GM21786 (cell line): ENCODE data around the gene DMTF1.
"Not testable (repeated sequence)": the region's sequence is repeated elsewhere in the genome, so short reads cannot be mapped to it uniquely, and the experiment has no call there.

Experiments
- ATAC-seq: cut with Tn5 transposase; IDR thresholded peaks from one replicate; pipeline ENCODE4 v1.9.1; 2021; ENCODE audit not compliant: unreplicated experiment

Gene DMTF1

DNA sequence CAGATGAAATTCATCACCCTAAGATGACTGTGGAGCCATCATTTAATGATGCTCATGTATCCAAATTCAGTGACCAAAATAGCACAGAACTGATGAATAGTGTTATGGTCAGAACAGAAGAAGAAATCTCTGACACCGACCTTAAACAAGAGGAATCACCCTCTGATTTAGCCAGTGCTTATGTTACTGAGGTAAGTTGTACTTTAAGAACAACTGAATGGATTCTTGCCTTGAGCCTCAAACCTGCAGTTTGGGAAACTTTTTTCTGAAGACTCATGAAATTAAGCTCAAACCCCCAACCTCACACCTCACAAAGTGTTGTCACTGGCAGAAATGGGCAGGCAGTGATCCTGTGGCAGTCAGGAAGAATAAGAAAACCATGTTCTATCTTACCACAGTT, 41.7 kb downstream of the DMTF1 start:
- no peak for ATAC-seq

DNA sequence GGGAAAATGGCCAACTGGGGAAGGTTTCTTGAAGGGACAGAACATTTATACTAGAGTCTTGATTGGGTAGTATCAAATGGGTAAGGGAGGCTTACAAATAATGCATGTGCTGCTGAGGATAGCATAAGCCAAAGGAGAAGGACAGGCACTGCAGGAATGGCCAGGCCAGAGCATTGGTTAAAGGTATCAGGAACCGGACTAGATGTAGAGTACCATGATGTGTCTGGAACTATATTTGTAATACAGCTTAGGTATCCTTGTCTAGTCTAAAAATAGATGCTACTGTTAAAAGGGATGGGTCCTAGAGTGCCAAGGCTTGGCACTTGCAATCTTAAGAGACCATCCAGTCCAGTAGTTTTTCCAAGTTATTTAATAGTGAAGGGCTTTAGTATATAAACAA, 47.0 kb downstream of the DMTF1 start:
- no peak for ATAC-seq

DNA sequence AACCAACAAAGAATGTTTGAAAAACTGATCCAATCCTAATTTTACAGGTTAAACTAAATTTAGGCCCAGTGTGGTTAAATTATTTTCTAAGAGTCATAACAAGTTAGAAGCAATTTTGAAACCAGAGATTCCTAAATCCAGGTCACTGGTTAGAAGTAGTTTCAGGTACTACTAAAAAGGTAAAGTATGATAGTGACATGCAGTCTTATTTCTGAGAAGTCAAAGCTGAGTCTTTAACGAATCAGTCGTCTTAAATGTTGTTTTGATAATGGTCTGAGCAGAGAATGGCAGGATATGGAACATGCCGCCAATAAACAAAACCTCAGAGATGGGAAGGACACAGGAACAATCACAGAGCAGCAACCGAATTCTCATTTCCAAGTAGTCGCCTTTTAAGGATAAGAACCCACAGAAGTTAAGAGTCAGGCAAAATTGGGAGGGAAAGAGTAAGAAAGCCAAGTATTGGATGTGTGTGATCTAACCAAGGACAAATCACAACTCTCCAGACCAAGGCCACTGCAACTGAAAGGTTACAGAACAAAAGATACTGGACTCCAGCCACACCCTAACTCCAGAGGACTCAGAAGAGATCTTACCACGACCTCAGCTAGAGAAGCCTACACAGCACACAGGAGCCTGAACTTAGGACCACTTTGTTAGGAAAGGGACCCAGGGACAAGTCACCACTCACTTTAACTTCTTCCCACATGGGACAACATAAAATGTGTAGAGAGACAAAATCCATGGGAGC, 47.6 kb downstream of the DMTF1 start:
- ATAC-seq = no peak

DNA sequence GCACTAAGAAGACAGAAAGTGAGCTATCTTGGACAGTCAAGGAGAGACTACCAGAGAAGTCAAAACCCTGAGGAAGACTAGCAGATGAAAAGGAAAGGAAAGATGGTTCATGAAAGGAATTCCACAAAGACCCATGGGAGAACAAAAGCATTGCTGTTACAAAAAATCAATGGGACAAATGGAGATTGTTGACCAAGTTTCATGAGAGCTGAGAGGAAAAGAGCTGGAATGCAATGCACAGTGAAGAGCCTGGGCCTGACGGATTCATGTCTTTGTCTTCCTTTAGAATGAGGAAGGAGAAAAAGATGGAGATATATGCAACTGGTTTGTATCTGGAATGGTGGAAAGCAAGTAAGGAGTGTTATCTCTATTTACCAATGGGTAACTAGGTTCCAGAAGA, 50.0 kb downstream of the DMTF1 start:
- ATAC-seq = no peak

DNA sequence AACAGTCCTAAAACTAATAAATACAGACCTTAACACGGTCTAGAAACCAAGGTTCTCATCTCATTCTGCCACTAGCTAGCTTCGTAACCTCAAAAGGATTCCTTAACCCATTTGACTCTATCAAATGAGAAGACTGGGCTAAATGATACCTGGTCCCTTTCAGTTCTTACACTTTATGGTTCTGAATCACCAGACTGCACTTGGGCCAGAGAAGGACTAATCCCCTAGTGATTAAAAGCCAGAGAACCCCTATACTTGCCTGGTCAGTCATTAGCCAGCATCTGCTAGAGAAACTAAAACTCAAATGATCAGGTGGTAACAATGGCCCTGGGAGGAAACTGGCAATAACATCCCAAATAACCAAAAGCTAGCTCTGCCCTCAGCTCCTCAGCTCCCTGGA, 50.5 kb downstream of the DMTF1 start:
- ATAC-seq = no peak

DNA sequence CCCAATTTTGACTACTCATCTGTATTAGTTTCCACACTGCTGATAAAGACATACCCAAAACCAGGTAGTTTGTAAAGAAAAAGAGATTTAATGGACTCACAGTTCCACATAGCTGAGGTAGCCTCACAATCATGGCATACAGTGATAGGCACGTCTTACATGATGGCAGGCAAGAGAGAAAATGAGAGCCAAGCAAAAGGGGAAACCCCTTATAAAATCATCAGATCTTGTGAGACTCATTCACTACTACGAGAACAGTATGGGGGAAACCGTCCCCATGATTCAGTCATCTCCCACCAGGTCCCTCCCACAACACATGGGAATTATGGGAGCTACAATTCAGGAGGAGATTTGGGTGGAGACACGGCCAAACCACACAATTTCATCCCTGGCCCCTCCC, 51.7 kb downstream of the DMTF1 start:
- ATAC-seq = not testable (repeated sequence)

DNA sequence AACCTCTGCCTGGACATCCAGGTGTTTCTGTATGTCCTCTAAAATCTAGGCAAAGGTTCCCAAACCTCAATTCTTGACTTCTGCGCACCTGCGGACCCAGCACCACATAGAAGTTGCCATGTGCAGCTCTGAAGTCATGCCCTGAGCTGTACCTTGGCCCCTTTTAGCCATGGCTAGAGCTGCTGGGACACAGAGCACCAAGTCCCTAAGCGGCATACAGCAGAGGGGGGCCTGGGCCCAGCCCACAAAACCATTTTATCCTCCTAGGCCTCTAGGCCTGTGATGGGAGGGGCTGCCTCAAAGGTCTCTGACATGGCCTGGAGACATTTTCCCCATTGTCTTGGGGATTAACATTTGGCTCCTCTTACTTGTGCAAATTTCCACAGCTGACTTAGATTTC, 52.7 kb downstream of the DMTF1 start:
- ATAC-seq = no peak

DNA sequence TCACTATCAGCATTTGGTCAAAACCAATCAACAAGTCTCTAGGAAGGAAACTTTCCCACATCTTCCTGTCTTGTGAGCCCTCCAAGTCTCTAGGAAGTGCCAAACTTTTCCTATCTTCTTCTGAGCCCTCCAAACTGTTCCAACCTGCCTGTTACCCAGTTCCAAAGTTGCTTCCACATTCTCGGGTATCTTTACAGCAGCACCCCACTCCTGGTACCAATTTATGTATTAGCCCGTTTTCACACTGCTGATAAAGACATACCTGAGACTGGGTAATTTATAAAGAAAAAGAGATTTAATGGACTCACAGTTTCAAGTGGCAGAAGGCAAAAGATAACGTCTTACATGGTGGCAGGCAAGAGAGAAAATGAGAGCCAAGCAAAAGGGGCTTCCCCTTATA, 53.4 kb downstream of the DMTF1 start:
- ATAC-seq = not testable (repeated sequence)

DNA sequence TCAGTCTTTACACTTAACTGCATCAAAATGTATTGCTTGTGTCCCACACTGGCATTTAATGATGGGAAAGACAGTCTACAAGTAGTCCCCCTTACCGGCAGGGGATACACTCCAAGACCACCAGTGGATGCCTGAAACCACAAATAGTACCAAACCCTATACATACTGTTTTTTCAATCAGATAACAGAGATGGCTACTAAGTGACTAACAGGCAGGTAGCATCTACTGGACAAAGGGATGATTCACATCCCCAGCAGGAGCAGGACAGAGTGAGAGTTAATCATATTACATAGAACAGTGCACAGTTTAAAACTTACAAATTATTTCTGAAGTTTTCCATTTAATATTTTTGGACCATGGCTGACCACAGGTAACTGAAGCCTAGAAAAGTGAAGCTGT, 54.1 kb downstream of the DMTF1 start:
- ATAC-seq = no peak

DNA sequence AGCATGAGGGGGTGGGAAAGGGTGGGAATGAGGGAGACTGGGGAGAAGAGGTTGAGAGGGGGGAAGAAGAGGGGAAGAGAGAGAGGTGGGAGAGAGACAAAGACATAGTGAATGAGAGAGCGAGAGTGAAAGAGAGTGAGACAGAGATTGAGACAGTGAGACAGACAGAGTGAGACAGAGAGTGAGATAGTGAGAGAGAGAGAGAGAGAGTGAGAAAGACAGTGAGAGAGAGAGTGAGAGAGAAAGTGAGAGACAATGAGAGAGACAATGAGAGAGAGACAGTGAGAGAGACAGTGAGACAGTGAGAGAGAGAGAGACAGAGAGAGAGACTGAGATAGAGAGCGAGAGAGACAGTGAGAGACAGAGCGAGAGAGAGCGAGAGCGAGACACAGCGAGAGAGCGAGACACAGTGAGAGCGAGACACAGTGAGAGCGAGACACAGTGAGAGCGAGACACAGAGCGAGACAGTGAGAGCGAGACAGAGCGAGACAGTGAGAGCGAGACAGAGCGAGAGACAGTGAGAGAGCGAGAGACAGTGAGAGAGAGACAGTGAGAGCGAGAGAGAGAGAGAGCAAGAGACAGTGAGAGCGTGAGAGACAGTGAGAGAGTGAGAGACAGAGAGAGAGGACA, 57.2 kb downstream of the DMTF1 start:
- no peak for ATAC-seq

DNA sequence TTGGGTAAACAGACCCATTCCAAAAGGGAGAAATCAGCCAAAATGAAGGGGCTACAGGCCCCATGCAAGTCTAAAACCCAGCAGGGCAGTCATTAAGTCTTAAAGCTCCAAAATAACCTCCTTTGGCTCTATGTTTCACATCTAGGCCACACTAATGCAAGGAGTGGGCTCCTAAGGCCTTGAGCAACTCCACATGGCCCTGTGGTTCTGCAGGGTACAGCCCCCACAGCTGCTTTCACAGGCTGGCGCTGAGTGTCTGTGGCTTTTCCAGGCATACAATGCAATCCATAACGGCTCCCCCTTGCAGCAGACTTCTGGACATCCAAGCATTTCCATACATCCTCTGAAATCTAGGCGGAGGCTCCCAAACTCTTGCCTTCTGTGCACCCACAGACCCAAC, 58.3 kb downstream of the DMTF1 start:
- ATAC-seq = no peak

DNA sequence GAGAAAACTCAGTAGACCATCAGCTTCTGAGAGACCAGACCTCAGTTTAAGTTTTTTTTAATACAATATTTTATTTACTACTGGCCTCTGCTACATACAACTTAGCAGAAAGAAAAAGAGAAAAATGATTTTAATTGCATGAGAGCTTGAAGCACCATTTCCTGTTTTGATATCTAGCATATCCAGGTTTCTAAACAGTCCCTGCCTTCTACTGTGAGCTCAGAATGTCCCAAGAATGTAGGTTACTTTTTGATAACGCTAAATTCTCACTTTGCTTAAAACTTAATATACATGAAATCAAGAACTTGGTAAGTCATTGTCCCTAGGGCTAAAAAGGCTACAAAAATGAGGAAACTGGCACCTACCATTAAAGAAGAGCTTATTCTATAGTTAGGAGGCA, 60.2 kb downstream of the DMTF1 start:
- no peak for ATAC-seq

DNA sequence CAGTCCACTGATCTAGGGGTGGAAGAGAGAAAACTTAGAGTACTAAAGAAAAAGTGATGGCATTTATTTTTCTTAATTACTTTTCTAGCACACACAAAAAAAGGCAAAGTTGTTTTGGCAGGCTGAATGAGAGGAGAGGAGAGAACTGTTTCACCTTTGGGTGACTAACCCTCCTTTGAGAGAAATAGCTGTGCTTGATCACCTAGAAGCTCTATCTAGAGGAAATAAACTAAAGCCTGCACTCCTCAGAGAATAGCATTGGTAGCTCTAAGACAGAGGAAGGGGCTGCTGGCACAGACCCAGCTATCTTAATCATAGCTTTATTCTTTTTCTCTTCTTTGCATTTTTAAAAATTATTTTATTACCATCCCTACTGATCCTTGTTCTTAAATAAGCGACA, 61.0 kb downstream of the DMTF1 start:
- no peak for ATAC-seq

DNA sequence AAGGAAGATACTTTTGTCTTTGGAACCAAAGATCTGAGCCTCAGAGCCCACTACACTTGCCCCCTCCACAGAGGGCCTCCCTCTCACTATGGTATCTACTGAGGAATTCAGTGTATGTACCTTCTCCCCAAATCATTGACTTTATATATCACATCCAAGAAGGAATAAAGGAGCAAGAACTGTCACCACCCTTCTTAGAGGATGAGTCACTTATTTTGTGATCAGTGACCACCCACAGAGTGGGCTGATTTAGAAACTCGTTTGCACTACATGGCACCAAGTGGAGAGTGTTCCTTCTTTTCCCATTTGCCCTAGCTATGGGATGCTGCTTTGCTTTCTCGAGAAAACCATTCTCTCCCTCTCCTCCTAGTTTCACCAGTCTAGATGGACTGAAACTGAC, 61.6 kb downstream of the DMTF1 start:
- no peak for ATAC-seq

DNA sequence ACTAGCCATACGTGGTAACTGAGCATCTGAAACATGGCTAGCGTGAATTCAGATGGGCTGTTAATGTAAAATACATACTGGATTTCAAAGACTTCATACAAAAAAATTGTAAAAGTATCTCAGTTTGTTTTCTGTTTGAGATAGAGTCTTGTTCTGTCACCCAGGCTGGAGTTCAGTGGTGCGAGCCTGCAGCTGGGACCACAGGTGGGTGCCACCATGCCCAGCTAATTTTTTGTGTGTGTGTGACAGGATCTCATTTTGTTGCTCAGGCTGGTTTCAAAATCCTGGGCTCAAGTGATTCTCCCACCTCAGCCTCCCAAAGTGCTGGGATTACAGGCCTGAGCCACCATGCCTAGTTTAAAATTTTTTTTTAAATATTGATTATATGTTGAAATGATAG, 62.8 kb downstream of the DMTF1 start:
- ATAC-seq = no peak

DNA sequence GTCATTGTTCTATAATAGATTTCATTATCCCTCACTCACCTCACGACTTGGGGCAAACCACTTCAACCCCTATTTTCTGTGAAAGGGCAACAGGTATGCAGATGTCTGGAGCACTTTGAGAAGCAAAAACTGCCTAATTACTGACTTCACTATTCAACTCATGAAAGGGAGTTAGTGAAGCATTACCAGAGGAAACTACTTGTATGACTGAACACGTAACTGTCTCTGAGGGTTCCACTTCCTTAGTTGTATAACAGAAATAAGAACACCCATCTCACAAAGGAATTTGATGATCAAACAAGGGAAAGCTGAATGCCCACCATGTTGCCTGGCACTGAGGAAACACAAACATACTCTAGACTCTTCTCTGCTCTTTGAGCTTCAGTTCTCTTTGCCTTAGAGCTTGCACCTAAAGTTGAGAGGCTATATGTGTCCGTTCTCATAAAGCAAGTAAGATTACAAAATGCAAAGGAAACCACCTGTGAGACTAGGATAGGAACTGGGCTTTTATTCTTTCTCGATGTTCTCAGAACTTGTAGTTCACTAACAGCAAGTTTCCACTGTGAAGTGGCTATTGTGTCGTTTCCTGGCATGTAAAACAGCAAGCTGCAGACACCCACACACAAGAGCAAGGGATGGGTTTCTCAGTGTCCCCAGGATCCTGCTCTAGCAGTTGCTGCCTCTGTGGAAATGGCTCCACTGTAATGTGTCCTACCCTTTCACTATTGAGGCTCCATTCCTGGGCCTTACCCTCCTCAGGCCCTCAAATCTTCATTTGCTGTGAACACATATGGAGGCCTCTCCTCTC, 64.7 kb downstream of the DMTF1 start:
- ATAC-seq = peak; percentile 56

DNA sequence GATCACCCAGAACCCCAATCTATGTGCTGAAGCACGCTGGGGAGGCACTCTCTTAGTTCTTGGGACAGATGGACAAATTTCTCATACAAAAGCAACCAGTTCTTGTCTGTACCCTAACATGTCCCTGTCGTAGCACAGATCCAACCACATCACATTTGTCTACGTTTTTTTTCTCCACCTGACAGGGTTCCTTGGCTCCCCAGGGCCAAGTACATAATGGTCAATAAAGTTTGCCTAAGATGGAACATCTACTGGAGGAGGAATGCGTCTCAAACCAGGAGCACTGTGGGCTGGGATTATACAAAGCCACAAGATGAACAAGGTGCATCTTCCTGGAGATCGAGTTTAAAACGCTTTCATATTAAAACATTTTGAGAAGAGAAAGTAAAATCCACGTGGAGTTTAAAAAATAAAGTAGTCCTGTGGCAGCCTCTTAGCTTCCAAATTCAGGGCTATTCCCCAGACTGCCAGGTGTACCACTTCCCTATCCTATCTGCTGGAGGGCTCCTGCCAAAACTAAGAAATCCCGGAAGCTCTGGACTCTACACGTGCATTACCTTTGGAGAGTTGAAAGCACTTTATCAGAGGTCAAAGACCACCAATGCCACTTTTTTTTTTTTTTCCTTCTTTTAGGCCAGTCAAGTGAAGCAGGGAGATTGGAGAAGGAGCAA, 65.9 kb downstream of the DMTF1 start:
- ATAC-seq = no peak

DNA sequence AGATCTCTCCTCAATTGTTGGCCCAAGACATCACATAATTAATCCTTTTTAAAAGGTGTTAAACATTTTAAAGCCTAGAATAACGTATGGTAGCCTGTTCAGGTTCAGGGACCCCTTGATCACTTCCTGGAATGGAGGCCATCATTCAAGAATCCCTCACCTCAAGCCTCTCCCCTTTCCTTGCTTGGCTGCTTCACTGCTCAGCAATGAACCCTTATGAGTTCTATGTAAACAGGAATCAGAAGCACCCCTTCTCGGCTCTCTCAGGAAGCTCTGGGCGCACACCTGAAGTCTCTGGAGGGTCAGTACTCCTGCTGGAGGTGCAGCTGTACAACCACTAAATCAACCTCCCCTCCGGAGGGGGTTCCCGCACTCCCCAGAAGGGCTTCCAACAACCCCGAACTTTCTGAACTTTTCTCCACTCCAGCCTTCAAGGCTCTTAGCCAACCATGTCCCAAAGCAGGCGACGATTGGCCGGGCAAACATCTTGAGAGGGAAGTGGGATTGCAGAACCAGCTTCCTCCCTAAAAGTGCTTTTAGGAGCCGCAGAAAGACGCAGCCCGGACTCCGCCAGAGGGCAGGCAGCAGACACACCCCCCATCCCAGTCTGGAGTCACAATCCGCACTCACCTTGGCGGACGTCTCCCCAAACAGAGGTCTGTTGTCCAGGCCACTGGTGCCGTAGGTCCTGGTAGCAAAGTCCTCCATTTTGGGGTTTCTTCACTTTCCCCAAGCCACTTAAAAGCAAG, 66.7 kb downstream of the DMTF1 start:
- no peak for ATAC-seq

DNA sequence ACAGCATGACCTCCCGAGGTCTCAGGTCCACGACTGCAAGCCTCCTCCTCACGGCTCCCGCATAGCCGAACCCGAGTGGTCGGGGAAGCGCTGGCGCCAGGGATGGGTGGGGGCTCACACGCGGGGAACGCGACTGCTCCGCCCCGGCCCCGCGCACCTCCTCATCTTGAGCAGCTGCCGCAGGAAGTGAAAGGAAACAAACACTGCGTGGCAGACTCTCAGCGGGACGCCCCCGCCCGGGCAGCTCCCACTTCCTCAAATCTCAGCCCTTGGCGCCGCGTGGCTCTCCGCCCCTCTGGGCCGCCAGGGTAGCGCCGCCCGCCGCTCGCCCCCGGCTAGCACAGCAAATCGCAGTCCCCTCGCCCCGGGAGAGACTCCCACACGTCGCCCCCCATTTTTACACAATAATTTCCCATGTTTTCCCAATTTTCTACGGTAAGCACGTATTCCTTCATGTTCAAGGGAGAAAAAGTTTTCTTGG, 67.3 kb downstream of the DMTF1 start, which contains the start of gene TMEM243:
TMEM243 (minus strand) TSS at position 188 of the 481 bp plus-strand sequence. CDS start 229 bp downstream, outside the sequence.
- peak; percentile 43 for ATAC-seq

DNA sequence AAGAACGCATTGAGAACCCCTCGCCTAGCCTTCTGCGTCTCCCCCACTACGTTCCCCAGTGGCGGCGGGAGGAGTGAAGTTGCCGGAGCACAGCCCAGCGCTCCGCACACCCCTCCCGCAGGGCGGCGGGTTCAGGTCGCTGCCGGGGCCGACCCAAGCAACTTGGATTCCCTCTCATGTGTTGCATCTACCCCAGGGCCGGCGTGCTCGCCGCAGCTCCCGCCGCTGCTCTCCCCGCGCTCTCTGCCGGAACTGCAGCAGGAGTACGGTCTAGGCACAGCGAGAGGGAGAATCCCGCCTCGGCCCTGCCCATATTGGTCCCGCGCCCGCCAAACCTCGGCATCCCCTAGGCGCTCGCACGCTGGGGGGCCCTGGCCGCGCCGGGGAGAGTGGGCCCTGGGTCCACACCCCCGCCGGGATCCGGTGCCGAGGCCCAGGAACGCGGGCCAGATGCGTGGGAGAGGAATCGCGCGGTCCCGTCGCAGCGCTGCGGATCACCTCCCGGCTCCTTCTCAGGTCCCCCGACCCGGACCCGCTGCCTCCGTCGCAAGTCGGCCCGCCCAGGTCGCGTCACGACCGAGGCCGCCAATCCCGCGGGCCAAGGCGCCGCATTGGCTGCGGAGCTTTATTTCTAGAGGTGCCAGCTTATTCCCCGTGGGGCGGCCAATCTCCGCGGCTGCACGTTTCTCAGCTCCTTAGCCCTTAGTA, 67.9 kb downstream of the DMTF1 start:
- ATAC-seq = peak; percentile 23
